WERI-Rb-1 (cell line): ENCODE data around the gene DCDC2C.

Source experiments
- DNase-seq: peaks from one replicate; pipeline ENCODE4 v3.0.0-alpha.2; 2020
- H3K27ac ChIP-seq: fragments of 250-450 bp; sonication (Bioruptor Pico); 2 replicates; pipeline ENCODE4 v1.5.1; 2020; ENCODE audit warnings: mild to moderate bottlenecking, moderate library complexity
- H3K27me3 ChIP-seq: fragments of 250-450 bp; sonication (Bioruptor Pico); 2 replicates; pipeline ENCODE4 v1.5.1; 2021; ENCODE audit warnings: mild to moderate bottlenecking, low read depth, moderate library complexity; ENCODE audit not compliant: insufficient read depth, severe bottlenecking
- H3K36me3 ChIP-seq: fragments of 250-450 bp; sonication (Bioruptor Pico); 2 replicates; pipeline ENCODE4 v1.5.1; 2020; ENCODE audit warnings: mild to moderate bottlenecking, moderate library complexity
- H3K4me3 ChIP-seq: 2 replicates; pipeline ENCODE4 v1.5.1; 2011; ENCODE audit warnings: low read depth, mild to moderate bottlenecking, control low read depth, low read length
- H3K9me3 ChIP-seq: fragments of 250-450 bp; sonication (Bioruptor Pico); 2 replicates; pipeline ENCODE4 v1.5.1; 2021; ENCODE audit warnings: mild to moderate bottlenecking, moderate library complexity; ENCODE audit not compliant: severe bottlenecking
- TF ChIP-seq, protein P1 (sequence below): IDR thresholded peaks from 2 replicates; pipeline ENCODE4 v1.5.1; 2011; ENCODE audit warnings: low read depth, mild to moderate bottlenecking, control low read depth, inconsistent platforms, low read length

Gene DCDC2C

DNA sequence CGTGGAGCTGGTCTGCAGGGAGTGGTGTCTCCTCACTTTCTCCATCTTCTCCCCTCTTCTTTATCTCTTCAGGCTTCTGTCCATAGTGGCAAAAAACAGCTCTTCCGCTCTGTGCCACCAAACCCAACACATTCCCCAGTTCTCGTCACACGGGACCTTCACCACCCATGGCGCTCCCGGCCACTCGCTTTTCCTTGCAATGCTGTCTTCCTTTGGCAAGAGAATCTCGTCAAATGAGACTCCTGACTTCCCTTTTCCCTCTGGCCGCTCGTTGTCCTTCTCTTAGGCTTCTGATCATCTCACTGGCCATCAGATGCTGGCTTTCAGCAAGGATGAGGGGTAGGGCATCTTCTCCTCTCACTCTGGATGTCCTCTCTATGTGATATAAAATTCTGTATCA, 72.9 kb downstream of the DCDC2C start:
- H3K27me3 ChIP-seq: no peaks in the 10 kb centered on the region
- TF ChIP-seq, protein P1, sequence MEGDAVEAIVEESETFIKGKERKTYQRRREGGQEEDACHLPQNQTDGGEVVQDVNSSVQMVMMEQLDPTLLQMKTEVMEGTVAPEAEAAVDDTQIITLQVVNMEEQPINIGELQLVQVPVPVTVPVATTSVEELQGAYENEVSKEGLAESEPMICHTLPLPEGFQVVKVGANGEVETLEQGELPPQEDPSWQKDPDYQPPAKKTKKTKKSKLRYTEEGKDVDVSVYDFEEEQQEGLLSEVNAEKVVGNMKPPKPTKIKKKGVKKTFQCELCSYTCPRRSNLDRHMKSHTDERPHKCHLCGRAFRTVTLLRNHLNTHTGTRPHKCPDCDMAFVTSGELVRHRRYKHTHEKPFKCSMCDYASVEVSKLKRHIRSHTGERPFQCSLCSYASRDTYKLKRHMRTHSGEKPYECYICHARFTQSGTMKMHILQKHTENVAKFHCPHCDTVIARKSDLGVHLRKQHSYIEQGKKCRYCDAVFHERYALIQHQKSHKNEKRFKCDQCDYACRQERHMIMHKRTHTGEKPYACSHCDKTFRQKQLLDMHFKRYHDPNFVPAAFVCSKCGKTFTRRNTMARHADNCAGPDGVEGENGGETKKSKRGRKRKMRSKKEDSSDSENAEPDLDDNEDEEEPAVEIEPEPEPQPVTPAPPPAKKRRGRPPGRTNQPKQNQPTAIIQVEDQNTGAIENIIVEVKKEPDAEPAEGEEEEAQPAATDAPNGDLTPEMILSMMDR: no peak
- no peaks in the 10 kb centered on the region for H3K9me3 ChIP-seq
- DNase-seq: no peak
- no peak overlapping the region for H3K4me3 ChIP-seq
- no peak overlapping the region for H3K27ac ChIP-seq
- no peaks in the 10 kb centered on the region for H3K36me3 ChIP-seq

DNA sequence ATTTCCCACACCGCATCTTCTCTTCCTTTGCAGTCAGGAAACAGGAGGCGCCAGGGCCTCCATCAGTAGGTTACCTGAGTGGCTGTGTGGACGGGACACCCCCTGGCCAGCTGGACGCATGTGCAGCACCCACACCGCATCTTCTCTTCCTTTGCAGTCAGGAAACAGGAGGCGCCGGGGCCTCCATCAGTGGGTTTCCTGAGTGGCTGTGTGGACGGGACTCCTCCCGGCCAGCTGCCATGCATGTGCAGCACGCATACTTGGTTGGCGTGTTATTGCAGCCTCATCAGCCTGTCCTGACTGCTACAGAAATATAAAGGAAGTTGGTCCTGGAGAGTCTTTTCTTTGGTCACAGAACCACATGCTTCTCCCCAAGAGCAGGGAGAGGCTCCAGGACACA, 74.6 kb downstream of the DCDC2C start:
- H3K27me3 ChIP-seq: no peaks in the 10 kb centered on the region

DNA sequence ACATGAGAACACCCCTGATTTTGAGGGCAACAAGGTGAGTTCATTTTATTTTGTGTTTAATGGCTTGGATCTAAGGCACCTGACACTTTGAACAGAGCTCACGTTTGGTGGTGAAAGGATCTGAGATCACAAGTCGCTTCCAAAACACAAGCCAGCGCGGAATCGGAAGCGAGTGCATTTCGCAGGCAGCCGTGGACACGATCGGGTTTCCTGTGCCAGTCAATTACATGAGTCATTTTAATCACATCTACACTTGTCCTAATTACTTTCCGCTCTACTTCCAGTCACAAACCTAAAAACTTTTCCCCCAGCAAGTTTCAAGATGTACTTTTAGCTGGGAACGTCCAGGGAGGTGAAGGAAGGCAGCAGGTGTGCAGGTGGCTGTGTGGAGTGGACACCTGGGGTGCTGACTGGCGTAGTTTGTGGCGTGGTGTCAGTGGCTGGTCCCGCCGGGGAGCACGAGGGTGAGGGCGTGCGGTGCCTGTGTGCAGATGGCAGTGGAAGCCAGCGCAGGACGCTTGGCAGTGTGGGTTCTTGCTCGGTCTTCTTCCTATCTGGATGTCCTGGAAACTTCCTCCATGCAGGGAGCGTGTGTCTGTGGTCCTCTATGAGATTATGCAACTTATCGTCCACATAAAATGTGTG, 75.6 kb downstream of the DCDC2C start:
- no peak for DNase-seq
- Histone ChIP-seq H3K27ac (no peak overlapping the region), H3K36me3 (no peaks in the 10 kb centered on the region)

More for the DNA sequence above, 74.6 kb downstream of the DCDC2C start:
- Histone ChIP-seq H3K36me3 (no peaks in the 10 kb centered on the region), H3K9me3 (no peaks in the 10 kb centered on the region), H3K27ac (no peak overlapping the region), H3K4me3 (no peak overlapping the region)
- no peak for DNase-seq
- TF ChIP-seq, protein P1: no peak

DNA sequence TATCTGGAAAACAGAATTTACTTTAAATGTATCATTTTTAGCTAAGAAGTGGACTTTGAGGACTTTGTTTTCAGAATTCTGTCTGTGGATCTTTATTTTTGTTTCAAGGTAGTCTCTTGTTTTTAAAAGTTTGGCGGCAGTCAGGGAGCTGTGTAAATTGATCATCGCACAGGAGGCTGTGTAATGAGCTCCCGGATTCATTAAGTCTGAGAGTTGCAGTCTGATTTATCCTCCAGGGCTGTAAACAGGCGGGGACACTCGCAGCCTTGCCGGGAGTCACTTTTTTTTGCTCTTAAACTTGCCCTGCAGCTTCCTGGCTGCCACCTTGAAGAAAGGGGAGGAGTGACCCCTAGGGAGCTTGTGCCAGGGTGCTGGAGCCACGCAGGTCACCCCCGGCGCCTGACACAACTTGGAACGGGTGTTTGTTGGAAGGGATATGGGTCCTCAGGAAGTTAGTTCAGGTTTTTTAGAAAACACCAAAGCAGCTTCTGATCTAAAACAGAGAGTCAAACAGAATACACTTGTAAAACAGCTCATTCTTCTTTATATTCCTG, 76.2 kb downstream of the DCDC2C start:
- Histone ChIP-seq H3K27ac (no peak overlapping the region), H3K9me3 (no peaks in the 10 kb centered on the region), H3K36me3 (no peaks in the 10 kb centered on the region), H3K4me3 (peak overlapping the region; percentile 66), H3K27me3 (no peaks in the 10 kb centered on the region)
- peak; percentile 26 for DNase-seq
- TF ChIP-seq, protein P1: peak; percentile 13; the same call in 1 of the 2 replicates

More for the DNA sequence above, 75.6 kb downstream of the DCDC2C start:
- no peaks in the 10 kb centered on the region for H3K9me3 ChIP-seq
- H3K4me3 ChIP-seq: peak overlapping the region; percentile 66
- H3K27me3 ChIP-seq: no peaks in the 10 kb centered on the region
- TF ChIP-seq, protein P1: no peak

DNA sequence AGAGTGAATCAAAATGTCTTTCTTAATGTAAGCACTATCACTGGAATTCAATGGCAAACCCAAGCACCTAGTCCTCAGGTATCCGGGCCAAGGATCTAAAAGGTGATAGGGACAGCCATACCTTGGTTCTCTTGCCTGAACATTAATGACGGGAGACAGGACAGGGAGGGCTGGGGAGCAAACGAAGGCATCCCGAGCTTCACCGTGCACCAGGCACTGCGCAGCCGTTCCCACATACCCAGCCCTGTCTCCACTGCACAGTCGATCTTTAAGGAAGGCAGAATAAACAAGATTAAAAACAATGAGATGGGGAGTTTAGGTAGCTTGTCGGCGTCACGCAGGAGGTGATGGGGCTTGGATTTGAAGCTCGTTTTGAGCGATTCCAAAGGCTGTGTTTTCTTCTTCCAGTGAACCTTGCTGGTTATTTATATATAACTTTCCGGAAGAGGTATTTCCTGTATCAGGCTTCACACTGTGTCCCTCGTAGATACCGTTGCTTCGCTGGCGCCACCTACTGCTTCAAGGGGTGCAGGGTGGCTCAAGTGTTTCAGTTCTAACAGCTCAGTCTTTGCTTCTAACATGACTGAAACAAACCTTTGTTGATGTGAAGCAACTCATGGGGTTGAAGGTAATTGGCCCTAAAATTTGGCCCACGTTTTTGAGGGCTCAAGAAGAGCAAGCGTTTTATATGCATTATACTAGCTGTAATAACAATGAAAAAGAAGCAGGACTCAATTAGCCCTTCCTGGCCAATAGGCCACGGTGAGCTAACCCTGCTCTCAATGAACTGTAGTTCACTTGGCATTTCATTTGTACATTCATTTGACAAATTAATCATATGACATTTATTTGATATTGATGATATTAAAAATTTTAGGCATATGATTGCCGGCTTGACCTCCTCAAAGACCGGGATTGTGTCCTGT, 77.4 kb downstream of the DCDC2C start:
- no peak overlapping the region; the same call in none of the 2 replicates for H3K27ac ChIP-seq
- no peaks in the 10 kb centered on the region for H3K27me3 ChIP-seq
- H3K36me3 ChIP-seq: no peaks in the 10 kb centered on the region
- H3K4me3 ChIP-seq: peak overlapping the region; percentile 66
- TF ChIP-seq, protein P1: peak; percentile 94
- peak; percentile 90 for DNase-seq
- H3K9me3 ChIP-seq: no peaks in the 10 kb centered on the region
